Left lobe of liver (tissue), 2 donors: Measurements from ENCODE around the gene ZSCAN30. TPM values are rescaled to one million over a fixed set of nuclear protein-coding genes. Genes with fewer than 3 reads are reported as not detected.
"Not testable (repeated sequence)": the region's sequence is repeated elsewhere in the genome, so short reads cannot be mapped to it uniquely, and the experiment has no call there.

Source experiments
- ATAC-seq: fragments of 200-7000 bp; cut with Tn5 transposase; one replicate; pipeline ENCODE4 v1.9.1; 2020; ENCODE audit warnings: mild to moderate bottlenecking, moderate library complexity
- DNase-seq: peaks from one replicate; pipeline ENCODE4 v3.0.0-alpha.2; 2020; ENCODE audit warnings: low spot score
- total RNA-seq: library from RNA; stranded (reverse); gene quantifications from one replicate; pipeline ENCODE4 v1.2.1, GENCODE V29; 2021
- donor health status: DM: no; HTN: no; CAD: no; lungs with moderate emphysema.
- donor health status: DM: no; HTN: yes; CAD: no.

Gene ZSCAN30
- total RNA-seq, 1 donor from 2014 or later, result 5.5 TPM

DNA sequence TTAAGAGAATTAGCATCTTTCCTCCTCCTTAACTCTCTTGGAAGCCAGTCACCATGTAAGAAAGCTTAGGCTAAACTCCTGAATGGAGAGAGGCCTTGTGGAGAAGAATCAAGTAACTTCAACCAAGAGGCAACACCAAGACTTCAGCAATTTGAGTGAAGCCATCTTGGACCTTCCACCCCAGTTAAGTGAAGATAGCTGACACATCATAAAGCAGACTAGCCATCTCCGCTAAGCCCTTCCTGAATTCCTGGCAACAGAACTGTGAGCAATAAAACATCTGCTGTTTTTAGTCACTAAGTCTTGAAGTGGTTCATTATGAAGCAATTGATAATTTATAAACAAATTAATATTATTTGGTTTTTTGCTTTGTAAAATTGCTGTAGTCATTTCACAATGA is 50.7 kb downstream of the ZSCAN30 start:
- DNase-seq (no peak), ATAC-seq (no peak)

- ATAC-seq (no peak), DNase-seq (no peak)
These were observed 53.3 kb downstream of the ZSCAN30 start for GRCh38 chr18:35236571-35237363.

GRCh38 chr18:35231052-35231451 is 59.0 kb downstream of the ZSCAN30 start:
- ATAC-seq, result peak; percentile 100
- peak; percentile 84 for DNase-seq

DNA sequence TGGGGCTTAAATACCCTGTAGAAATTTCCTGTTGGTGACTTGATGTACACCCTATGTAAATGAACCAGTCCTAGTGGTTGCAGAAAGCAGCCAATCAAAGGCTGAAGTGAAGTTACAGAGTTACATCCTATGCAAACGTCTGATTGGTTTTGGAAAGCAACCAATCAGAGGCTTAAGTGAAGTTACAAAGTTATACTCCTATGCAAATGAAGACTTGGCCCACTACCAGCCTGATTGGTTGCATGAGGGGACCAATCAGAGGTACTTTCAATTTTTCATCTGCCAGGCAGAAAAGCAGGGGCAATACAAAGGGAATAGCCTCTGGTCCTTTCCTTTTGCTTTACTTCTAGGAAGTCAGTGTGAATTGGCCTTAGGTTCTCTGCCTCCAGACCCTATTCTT is 62.8 kb downstream of the ZSCAN30 start:
- no peak for DNase-seq
- ATAC-seq, result no peak

DNA sequence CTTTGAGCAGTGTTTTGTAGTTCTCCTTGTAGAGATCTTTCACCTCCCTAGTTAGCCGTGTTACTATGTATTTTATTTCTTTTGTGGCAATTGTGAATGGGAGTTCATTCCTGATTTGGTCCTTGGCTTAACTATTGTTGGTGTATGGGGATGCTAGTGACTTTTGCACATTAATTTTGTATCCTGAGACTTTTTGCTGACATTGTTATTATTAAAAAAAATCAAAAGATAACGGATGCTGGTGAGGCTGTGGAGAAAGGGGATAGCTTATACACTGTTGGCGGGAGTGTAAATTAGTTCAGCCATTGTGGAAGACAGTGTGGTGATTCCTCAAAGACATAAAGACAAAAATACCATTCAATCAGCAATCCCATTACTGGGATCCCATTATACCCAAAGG is 66.2 kb downstream of the ZSCAN30 start:
- DNase-seq (no peak), ATAC-seq (no peak)

- DNase-seq (no peak), ATAC-seq (no peak)
These were observed 69.6 kb downstream of the ZSCAN30 start for GRCh38 chr18:35220424-35220823.

DNA sequence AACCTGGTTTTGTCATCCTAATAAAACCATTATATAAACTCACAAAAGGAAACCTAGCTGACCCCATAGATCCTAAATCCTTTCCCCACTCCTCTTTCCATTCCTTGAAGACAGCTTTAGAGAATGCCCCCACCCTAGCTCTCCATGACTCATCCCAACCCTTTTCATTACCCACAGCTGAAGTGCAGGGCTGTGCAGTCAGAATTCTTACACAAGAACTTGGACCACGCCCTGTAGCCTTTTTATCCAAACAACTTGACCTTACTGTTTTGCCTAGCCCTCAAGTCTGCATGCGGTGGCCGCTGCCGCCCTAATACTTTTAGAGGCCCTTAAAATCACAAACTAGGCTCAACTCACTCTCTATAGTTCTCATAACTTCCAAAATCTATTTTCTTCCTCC is 70.7 kb downstream of the ZSCAN30 start:
- not testable (repeated sequence) for ATAC-seq, DNase-seq

DNA sequence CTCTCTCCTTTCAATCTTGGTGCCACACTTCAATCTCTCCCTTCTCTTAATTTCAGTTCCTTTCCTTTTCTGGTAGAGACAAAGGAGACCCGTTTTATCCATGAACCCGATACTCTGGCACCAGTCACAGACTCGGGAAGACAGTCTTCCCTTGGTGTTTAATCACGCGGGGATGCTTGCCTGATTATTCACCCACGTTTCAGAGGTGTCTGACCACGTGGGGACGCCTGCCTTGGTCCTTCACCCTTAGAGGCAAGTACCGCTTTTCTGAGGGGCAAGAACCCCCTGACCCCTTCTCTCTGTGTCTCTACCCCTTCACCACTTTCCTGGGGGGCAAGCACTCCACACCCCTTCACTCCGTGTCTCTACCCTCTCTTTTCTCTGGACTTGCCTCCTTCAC is 73.4 kb downstream of the ZSCAN30 start:
- ATAC-seq, result not testable (repeated sequence)

DNA sequence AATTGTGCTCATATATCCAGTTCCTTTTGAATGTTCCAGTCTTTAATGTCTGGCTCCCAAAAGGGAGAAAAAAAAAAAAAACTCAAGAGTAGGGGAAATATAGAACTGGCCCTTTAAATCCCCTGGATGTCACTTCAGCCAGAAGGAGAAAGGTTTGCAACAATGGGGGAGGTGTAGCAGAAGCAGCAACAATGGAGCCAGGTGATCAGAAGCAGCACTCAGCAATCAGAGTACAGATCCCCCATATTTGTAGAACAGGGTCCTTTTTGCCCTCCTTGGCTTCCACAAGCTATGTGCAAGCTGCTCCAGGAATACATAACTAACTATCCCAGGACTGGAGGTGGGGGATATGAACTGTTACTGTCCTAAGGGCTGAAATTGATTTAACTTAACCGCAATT is 75.0 kb downstream of the ZSCAN30 start:
- ATAC-seq, result no peak
- DNase-seq, result no peak

More for the DNA sequence above, 73.4 kb downstream of the ZSCAN30 start:
- not testable (repeated sequence) for DNase-seq

DNA sequence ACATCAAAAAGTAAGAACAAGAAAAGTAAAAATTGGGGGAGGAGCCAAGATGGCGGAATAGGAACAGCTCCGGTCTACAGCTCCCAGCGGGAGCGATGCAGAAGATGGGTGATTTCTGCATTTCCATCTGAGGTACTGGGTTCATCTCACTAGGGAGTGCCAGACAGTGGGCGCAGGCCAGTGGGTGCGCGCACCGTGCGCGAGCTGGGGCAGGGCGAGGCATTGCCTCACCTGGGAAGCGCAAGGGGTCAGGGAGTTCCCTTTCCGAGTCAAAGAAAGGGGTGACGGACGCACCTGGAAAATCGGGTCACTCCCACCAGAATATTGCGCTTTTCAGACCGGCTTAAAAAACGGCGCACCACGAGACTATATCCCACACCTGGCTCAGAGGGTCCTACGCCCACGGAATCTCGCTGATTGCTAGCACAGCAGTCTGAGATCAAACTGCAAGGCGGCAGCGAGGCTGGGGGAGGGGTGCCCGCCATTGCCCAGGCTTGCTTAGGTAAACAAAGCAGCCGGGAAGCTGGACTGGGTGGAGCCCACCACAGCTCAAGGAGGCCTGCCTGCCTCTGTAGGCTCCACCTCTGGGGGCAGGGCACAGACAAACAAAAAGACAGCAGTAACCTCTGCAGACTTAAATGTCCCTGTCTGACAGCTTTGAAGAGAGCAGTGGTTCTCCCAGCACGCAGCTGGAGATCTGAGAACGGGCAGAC is 84.1 kb downstream of the ZSCAN30 start:
- not testable (repeated sequence) for ATAC-seq, DNase-seq

DNA sequence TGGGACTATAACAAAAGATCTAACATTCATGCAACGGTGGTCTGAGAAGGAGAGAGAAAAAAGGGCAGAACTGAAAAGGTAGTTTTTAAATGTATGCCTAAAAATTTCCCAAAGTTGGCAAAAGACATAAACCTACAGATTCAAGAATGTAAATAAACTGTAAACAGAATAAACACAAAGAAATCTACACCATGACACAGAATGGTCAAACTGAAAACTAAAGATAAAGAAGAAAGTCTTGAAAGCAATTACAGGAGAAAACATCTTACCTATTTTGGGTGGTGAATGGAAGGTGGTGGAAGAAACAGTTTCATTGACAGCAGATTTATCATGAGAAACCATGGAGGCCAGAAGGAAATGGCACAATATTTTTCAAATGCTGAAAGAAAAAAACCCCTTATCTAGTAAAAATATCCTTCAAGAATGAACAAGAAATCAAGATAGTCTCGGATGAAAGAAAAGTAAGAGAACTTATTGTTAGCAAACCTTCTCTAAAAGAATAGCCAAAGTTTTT is 84.8 kb downstream of the ZSCAN30 start:
- no peak for ATAC-seq
- DNase-seq, result no peak

GRCh38 chr18:35203067-35203466 is 87.0 kb downstream of the ZSCAN30 start:
- ATAC-seq (no peak), DNase-seq (no peak)

DNA sequence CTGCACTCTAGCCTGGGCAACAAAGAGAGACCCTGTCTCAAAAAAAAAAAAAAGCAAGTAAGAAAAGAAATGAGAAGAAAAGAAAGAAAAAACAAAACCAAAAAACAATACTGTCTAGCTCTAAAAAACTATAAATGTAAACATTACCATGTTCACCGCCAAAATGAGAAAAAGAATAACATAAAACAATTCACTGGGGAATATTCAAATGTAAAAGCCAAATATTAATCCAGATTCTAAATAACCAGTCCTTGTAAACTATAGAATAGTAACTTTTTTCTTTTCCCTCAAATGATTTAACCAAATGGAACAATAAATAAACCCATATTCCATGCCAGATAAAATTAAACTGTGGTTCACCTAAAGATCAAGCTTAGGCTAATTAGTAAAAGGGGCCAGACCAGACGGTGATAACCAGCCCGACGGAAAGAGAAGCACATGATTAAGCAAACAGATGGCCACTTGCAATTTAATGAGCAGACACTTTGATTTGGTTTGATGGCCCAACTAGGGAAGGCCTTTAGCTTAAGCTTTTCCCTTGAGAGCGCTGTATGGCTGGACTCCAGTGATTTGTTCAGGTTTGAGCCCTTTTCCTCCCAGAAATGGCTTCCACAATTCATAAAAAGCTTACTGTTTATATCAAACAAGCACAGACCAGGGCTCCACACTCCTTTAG is 88.6 kb downstream of the ZSCAN30 start:
- DNase-seq (no peak), ATAC-seq (no peak)

Other genes with a start within 250 kb of the ZSCAN30 start
- gene MAPRE2, start 248.8 kb downstream of the ZSCAN30 start, total RNA-seq, result 16.8 TPM
- gene ZNF397, start 49.2 kb downstream of the ZSCAN30 start, total RNA-seq, result 11.9 TPM
- gene ZNF24, start 54.2 kb upstream of the ZSCAN30 start, total RNA-seq, result 20.3 TPM
- gene ZNF396, start 87.1 kb upstream of the ZSCAN30 start, total RNA-seq, result 1.2 TPM
- gene INO80C, start 207.7 kb upstream of the ZSCAN30 start, total RNA-seq, result 9.5 TPM